HG03565 (cell line): ENCODE data around the gene TUT7.
"Not testable (repeated sequence)": the region's sequence is repeated elsewhere in the genome, so short reads cannot be mapped to it uniquely, and the experiment has no call there.

Experiments
- ATAC-seq: cut with Tn5 transposase; IDR thresholded peaks from one replicate; pipeline ENCODE4 v1.9.1; 2021; ENCODE audit warnings: mild to moderate bottlenecking, moderate library complexity; ENCODE audit not compliant: unreplicated experiment

The TUT7 gene

GRCh38 chr9:86308687-86309086 is 45.5 kb downstream of the TUT7 start:
- no peak for ATAC-seq

- ATAC-seq, result no peak
Measured at GRCh38 chr9:86304236-86304730, 49.9 kb downstream of the TUT7 start.

- ATAC-seq, result no peak
Measured at GRCh38 chr9:86303316-86303975, 50.8 kb downstream of the TUT7 start.

- no peak for ATAC-seq
Measured at GRCh38 chr9:86301686-86302085, 52.5 kb downstream of the TUT7 start.

GRCh38 chr9:86300701-86301100 is 53.5 kb downstream of the TUT7 start:
- no peak for ATAC-seq

- ATAC-seq, result no peak
Measured at GRCh38 chr9:86298873-86299272, 55.3 kb downstream of the TUT7 start.

GRCh38 chr9:86290341-86290740 is 63.9 kb downstream of the TUT7 start:
- ATAC-seq, result not testable (repeated sequence)

GRCh38 chr9:86288499-86289198 is 65.6 kb downstream of the TUT7 start:
- no peak for ATAC-seq

- ATAC-seq, result no peak
Measured at GRCh38 chr9:86287013-86287412, 67.2 kb downstream of the TUT7 start.

GRCh38 chr9:86286278-86286677 is 67.9 kb downstream of the TUT7 start:
- ATAC-seq, result no peak

- ATAC-seq, result no peak
Measured at GRCh38 chr9:86285261-86285660, 68.9 kb downstream of the TUT7 start.

GRCh38 chr9:86282979-86283535 is 71.2 kb downstream of the TUT7 start:
- peak; percentile 14 for ATAC-seq

- peak; percentile 62 for ATAC-seq
Measured at GRCh38 chr9:86282077-86282978, 71.9 kb downstream of the TUT7 start, which contains the start of gene ISCA1. Gene ISCA1 (minus strand): TSS chr9:86282538. CDS start chr9:86282458, 80 bp downstream.

- no peak for ATAC-seq
Measured at GRCh38 chr9:86281593-86282076, 72.6 kb downstream of the TUT7 start.

GRCh38 chr9:86280580-86280979 is 73.6 kb downstream of the TUT7 start:
- no peak for ATAC-seq

GRCh38 chr9:86279839-86280238 is 74.4 kb downstream of the TUT7 start:
- ATAC-seq, result no peak

- no peak for ATAC-seq
Measured at GRCh38 chr9:86277072-86277471, 77.1 kb downstream of the TUT7 start.

- ATAC-seq, result no peak
Measured at GRCh38 chr9:86275962-86276361, 78.2 kb downstream of the TUT7 start.

- ATAC-seq, result no peak
Measured at GRCh38 chr9:86274821-86275643, 79.2 kb downstream of the TUT7 start.

GRCh38 chr9:86272221-86272620 is 82.0 kb downstream of the TUT7 start:
- ATAC-seq, result no peak
